Right kidney (tissue), 1 donor: ENCODE results near the gene MAGI1.

ENCODE experiments used
- DNase-seq: peaks from one replicate; pipeline ENCODE4 v3.0.0-alpha.2; 2016

MAGI1 gene

DNA sequence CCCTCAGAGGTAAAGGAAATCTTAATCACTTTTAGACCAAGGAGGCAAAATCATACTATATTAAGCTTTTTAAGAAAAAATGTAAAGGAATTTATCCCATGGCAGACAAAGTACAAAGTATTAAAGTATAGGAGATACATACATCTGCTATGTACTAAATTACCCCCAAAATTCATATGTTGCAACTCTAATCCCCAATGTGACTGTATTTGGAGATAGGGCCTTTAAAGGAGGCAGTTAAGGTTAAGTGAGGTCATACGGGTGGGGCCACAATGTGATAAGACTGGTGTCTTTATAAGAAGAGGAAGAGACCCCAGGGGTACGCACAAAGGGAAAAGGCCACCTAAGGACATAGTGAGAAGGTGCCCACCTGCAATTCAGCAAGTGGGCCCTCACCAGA is 693.9 kb downstream of the MAGI1 start:
- no peak for DNase-seq

DNA sequence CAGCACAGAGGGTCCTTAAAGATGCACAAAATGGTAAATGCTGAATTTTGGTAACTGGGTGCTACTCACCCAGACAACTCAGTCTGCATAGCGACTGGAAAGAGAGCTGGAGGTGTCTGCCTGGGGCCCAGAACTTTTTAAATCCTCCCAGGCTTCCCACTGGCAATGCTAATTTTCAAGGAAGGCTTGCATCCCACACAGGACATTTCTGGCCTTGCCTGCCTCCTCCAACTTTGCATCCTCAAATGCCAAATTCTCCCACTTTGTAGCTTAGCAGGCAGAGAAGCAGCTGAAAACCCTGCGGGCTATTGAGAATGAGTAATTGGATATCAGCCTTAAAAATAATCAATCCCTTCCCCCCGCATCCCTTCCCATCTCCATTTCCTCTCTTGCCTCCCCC is 694.3 kb downstream of the MAGI1 start:
- DNase-seq = no peak

DNA sequence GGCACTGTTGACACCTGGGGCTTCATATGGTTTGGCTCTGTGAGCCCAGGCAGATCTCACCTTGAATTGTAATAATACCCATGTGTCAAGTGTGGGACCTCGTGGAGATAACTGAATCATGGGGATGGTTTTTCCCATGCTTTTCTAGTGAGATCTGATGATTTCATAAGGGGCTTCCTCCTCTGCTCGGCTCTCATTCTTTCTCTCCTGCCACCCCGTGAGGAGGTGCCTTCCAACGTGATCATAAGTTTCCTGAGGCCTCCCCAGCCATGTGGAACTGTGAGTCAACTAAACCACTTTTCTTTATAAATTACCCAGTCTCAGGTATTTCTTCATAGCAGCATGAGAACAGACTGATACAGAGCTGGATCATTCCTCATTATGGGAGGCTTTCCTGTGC is 695.0 kb downstream of the MAGI1 start:
- DNase-seq = no peak

DNA sequence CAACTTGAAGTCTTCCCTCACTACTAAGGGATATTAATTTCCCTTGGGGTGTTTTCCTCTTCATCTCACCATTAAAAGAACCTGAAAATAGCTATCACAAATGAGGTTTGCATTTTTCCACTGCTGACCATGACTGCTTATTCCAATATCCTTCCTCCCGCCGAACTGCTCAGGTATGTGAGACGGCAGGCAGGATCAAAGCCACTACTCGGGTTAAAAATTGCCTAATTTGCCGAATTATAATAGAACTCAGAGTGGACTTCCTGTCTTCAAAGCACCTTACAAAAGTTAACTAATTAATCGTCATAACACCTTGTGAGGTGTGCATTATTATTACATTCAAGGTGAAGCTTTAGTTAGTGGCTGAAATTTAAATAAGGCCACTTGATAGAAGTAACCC is 695.7 kb downstream of the MAGI1 start:
- DNase-seq = no peak

DNA sequence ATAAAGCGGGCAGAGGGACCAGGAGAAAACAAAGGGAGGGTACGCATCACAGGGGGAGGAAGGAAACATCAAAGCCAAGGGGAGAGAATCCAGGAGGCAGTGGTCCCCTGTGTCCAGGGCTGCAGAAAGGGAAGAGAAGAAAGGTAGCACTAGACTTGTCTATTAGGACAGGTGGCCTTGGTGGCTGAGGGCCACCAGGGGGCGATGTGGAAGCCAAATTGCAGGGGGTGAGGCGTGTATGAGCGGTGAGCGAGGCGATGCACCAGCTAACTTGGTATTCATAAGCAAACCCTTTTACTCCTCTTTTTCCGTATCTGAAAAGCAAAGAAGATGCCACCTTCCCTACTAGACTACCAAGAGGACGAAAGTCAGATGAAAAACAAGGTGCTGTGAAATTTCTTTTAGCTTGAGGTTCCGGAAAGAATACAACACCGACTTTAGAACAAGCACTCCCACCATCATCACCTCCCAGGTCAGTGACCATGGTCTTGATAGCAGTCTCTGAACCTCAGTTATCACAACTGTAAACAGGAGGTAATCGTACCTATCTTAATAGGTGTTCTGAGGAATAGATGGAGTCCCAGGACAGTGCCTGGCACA is 696.5 kb downstream of the MAGI1 start:
- DNase-seq = no peak

DNA sequence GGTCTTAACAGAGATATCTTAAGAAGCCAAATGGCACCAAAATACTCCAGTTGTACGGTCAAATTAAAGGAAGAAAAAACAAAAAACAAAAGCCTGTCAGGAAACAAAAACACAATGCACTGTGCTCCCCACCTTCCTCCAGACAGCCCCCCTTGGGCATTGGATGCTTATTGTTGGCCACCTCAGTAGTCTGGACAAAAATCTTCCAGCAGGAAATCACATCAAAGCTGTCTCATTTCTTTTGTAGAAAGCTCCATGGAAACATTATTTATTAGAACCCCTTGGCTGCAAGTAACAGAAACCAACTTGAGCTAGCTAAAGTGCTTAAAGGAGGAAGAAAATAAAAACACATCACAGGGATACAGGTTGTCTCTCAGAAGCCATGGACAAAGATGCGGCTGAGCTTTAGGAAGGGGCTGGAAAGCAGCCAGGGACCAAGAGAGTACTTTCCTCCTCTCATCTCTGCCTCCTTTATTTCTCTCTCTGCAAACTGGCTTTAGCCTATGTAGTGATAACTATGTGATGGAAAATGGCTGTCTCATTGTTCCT is 699.5 kb downstream of the MAGI1 start:
- DNase-seq = no peak

DNA sequence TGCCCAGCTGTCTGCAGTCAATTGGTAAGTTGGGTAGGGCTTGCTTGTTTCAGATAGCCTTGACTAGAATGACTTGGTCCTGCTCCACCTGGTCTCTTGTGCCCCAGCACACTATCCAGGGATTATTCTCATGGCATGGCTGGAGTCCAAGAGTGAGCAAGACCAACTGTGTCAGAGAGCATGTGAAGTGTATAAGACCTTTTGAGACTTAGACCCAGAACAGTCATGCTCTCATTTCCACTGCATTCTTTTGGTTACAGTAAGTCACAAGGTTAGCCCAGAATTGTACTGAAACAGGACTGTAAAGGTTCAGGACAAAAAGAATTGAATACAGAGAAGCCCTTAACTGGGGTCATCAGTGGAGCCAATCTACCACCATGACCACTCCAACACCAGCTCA is 700.1 kb downstream of the MAGI1 start:
- DNase-seq = no peak

DNA sequence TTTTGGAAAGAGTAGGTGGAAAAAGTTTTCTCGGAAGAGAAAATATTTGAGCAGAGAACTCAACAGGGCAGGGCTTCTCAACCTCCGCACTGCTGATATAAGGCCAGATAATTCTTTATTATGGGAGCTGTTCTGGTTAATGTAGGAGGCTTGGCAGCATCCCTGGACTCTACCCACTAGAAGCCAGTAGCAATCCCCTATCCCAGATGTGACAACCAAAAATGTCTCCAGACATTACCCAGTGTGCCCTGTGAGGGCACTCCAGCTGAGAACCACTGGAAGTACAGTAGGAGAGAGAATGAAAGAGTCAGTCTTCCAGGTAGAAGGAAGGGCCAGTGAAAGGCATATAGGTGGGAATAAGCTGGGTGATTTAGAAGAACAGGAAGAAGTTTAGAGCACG is 703.1 kb downstream of the MAGI1 start:
- DNase-seq = no peak

DNA sequence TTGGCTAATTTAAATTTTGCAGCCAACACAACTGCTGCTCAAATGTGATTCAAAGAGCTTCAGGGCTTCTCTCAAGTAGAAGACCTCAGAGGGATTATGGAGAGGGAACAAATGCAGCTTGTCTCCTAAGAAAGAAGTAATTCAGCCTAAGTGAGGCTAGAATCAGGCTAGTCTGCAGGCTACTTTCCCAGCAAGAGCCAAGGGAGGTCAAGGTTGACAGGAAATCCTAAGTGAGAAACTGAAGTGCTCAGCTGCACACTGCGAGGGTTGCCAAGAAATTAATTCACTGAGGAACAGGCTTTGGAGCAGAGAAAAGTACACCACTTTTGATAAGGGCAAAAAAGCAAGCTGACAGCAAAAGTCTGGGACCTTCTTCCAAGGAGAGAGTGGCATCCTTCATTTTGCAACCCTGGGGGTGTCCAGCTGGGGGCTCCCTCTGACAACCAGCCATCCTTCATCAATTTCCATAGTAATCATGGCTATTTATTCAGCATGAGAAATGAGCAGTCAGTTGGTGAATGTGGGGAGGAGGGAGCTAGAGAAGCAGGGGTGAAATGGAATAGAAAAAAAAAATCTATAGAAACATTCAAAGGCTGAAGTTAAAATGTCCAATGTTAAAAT is 704.6 kb downstream of the MAGI1 start:
- DNase-seq = peak; percentile 37

DNA sequence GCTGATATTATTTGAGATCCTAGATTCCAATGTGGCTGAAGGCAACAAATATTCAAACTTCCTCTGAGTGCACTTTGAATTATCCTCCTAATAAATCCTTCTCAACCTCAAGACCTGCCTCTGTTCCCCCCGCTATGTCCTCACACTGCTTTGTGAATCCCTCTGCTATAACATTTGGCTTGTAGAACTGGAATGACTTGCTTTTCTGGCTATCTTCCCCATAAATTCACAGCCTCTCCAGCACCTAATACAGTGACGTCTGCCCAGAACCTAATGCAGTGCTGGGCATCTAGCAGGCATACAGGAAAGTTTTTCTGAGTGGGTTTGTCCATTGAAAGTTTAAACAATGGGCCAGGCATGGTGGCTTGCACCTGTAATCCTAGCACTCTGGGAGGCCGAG is 707.0 kb downstream of the MAGI1 start:
- no peak for DNase-seq

DNA sequence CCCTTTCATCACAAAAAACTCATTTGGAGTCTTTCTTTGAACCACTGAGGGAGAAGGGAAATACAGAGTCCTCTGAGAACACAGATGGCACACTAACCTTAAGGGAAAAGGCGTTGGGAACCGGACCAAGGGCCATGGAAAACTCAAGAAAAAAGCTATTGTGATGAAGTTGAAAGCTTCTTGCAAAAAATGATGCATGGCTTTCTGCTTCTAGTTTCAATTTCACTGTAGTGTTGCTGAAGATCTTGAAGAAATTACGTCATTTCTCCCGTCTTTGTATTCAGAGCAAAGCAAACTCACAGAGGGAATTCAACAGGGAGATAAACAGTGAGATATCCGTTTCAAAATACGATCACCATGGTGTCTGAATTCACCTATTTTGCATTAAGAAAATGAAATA is 708.6 kb downstream of the MAGI1 start:
- no peak for DNase-seq

DNA sequence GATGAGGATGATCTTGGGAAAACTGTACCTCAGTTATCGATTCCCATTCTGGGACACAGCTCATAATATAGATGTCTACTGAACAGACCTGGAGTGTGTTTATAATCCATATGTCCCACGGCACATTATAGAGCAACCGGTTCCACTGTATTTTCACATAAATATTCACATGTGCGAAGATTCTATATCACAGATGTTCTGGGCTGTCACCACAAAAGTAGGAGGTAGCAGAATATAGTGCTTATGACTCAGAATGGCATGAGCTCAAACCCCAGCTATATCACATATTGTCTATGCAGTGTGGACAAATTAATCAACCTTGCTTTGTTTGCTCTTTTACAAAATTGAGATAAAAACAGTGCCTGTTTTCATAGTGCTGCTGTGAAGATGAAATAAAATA is 710.6 kb downstream of the MAGI1 start:
- DNase-seq = no peak

DNA sequence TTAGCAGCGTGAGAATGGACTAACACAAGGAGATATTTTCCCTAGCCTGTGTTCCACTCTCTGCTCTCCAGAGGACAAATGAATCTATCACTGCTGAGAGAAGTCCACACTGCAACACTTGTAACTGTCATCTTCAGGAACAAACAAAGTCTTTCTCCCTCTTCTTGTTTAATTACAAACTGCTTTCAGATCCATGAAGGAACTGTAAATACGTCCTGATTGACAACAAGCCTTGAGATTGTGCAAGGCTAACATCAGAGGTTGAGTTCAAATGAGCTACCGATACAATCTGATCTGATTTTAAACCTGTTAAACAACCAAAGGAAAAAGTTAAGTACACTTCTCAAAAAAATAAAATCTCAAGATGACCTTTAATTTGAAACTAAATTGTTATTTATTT is 712.1 kb downstream of the MAGI1 start:
- no peak for DNase-seq

DNA sequence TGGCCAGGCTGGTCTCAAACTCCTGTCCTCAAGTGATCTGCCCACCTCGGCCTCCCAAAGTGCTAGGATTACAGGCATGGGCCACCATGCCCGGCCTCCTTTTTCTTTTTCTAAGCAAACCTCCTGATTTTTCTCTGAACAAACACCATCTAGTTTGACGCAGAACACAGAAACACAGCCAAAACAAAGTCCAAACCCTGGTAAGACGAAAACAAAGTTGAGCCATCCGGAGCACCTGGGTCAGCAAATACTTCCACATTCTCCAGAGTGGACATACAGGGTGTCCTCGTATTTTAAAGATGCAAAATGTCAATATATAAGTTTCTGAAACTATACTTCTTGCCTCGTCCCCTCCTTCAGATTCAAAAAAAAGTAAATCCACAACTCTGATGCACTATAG is 715.8 kb downstream of the MAGI1 start:
- no peak for DNase-seq

DNA sequence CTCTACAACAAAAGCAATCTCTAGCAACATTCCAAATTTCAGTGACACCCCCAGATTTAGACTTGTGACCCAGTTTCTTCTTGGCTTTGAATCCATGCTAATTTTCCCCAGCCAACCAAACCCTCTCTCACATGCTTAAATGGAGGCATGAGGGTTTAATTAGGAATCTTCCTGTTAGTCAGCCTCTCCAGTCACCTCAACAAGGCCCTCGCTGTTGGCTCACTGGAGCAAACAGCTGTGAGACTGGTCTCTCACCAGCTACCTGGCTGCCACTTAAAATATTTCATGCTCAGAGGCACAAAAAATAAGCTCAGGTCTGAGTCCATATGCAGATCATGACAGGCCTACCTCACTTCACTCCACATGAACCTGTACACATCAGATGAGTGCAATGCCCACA is 720.5 kb downstream of the MAGI1 start:
- DNase-seq = no peak

DNA sequence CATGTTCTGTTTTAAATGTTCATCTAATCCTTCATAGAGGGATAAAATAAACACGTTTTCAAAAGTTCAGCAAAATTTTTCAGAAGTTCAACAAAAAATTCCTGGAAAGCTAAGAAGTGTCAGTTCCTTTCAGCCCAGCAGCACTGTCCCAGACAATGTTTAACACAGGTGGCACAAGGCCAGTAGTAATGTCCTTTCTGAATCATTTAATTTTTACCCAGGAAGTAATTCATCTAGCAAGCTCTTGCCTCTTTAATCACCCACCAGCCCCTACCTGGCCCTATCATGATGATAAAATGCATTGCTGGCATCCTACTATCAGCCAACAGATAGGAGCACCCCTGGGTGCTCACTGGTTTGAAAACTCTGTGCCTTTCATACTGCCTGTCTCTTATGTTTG is 723.8 kb downstream of the MAGI1 start:
- no peak for DNase-seq

DNA sequence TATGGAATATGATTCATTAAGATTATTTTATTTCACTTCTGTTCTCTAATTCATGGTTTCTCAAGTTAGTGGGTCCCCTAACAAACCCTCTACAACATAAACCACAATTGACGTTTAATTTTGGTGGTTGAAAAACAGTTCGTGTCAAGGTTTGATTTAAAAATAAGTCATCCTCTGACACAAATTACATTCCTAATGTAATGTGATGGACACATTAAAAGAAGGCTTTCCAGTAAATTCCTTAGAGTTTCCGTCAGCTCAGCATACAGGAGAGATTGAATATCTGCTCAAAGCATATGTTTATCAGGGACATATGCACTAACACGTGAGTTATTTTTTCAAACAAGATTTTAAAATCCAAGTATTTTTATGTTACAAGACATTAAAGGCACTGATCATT is 724.4 kb downstream of the MAGI1 start:
- no peak for DNase-seq

DNA sequence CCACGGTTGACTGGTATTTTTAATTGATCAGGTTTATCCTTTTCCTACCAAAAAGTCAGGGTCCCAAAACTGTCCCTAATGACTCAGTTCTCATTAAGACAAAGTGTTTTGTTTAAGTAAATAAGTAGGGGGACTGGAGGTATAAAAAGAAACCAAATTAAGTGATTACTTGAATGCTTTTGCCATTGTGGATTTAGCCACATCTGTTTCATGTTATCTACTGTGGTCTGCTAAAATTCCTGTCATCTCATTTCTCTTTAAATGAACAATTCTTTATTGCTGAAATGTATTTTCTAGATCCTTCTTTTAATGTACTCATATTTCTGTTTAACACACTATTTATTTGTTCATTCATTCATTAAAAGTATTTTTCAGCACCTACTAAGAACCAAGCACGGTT is 725.1 kb downstream of the MAGI1 start:
- no peak for DNase-seq

DNA sequence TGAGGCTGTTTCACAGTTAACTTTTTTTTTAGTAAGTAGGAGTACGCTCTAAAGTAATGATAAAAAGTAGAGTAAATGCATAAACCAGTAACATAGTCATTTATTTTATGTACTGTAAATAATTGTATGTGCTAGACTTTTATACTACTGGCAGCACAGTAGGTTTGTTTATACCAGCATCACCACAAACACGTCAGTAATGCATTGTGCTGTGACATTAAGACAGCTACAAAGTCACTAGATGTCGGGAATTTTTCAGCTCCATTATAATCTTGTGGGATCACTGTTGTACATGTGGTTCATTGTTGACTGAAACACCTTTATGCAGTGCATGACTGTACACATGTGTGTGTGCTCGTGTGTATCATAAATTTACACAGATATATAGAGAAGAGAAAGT is 732.9 kb downstream of the MAGI1 start:
- no peak for DNase-seq
